Embryonic facial prominence (tissue), 1 donor: ENCODE results near the gene TVP23A.
A peak's percentile ranks its signal among the peaks of the same experiment; 100 is the strongest.
"Not testable (repeated sequence)": the region's sequence is repeated elsewhere in the genome, so short reads cannot be mapped to it uniquely, and the experiment has no call there.

Experiments used
- DNase-seq: peaks from one replicate; pipeline ENCODE4 v3.0.0-alpha.2; 2016; ENCODE audit errors: extremely low spot score

Gene TVP23A

GRCh38 chr16:10836174-10836853 lies 17.7 kb upstream of the TVP23A start:
- DNase-seq: no peak

GRCh38 chr16:10835281-10835931 lies 16.8 kb upstream of the TVP23A start:
- no peak for DNase-seq

- no peak for DNase-seq
Observed at GRCh38 chr16:10834766-10835165, 16.2 kb upstream of the TVP23A start.

- no peak for DNase-seq
Observed at GRCh38 chr16:10834130-10834529, 15.5 kb upstream of the TVP23A start.

DNA sequence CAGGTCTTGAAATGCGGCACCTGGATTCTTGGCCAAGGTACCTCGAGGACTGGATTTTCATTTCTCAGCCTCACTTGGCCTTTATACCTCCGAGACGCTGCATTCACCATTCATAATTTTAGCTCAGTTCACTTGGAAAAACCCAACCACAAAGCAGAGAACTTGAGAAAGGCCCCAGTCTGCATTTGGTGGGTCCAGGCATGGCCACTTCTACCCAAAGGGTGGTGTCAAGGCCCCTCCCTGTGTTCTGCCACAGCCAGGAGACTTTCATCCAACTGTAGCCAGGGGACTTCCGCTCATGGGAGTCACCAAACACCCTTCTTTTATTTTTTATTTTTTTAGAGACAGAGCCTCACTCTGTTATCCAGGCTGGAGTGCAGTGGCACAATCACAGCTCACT lies 14.7 kb upstream of the TVP23A start:
- DNase-seq: no peak

DNA sequence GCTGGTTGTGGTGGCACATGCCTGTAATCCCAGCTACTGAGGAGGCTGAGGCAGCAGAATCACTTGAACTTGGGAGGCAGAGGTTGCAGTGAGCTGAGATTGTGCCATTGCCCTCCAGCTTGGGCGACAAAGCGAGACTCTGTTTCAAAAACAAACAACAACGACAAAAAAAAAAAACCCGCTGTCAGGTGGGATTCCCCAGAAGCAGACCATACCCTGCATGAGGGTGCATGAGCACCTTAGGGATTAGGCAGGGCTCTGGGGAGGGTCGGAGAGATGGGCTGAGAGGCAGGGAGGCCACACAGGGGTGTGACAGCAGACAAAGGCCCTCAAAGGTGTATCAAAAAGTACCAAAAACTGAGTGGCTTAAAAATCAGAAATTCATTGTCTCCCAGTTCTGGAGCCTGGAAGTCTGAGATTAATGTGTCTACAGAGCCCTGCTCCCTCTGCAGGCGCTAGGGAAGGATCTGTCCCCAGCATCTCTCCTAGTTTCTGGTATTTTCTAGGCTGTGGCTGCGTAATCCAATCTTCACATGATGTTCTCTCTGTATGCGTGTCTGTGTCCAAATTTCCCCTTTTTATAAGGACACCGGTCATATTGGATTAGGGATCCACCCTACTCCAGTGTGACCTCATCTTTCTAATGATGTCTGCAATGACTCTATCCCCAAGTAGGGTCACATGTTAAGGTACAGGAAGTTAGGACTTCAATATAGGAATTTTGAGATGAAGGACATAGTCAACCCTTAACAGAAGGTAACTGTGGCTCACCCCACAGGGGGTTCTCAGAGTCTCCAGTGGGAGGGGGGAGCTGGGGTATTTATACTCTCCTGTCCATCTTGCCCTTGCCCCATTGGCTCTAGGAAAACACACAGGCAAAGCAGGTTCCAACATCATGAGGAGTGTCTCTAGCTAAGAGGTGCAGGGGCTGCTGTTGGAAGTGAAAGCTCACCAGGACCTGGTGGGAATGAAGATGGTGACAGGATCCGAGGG lies 13.6 kb upstream of the TVP23A start:
- DNase-seq: no peak

- not testable (repeated sequence) for DNase-seq
Observed at GRCh38 chr16:10830240-10830639, 11.6 kb upstream of the TVP23A start.

DNA sequence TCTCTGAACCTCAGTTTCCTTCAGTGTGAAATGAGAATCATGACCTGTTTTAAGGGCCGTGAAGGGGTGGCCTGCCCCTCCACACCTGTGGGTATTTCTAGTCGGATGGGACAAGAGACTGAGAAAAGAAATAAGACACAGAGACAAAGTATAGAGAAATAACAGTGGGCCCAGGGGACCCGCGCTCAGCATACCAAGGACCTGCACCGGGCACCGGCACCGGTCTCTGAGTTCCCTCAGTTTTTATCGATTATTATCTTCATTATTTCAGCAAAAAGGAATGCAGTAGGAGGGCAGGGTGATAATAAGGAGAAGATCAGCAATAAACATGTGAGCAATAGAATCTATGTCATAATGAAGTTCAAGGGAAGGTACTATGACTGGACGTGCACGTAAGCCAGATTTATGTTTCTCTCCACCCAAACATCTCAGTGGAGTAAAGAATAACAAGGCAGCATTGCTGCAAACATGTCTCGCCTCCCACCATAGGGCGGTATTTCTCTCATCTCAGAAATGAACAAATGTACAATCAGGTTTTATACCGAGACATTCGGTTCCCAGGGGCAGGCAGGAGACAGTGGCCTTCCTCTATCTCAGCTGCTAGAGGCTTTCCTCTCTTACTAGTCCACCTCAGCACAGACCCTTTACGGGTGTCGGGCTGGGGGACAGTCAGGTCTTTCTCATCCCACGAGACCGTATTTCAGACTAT lies 10.9 kb upstream of the TVP23A start:
- DNase-seq: not testable (repeated sequence)

GRCh38 chr16:10828851-10829366 lies 10.3 kb upstream of the TVP23A start:
- peak; percentile 27 for DNase-seq

DNA sequence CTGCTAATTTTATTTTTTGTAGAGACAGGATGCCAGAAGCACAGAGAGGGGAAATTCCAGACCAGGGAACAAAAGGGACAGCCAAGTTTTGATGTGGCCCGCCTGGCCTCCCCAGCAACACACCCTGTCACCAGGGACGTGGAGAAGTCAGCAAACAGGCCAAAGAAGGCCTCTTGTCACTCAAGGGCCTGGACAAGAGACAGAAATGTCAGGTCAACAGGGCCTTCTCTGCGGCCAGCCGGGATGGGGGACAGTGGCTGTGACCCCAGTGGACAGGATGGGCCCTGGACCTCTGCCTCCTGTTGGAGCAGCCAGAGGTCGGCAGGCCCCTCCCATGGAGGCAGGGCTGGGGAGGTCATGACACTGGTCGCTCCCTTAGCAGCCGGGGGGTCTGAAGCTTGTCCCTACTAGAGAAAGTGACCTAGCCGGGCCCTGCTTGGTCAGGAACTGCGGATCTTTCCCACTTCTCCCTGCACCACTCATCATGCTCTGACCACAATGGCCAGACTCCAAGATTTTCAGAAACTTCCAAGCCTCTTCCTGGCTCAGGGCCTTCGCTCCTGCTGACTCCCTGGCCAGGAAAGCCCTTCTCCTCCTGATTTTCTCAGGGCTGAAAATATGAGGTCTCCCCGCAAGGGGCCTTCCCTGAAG lies 9.2 kb upstream of the TVP23A start:
- peak; percentile 18 for DNase-seq

DNA sequence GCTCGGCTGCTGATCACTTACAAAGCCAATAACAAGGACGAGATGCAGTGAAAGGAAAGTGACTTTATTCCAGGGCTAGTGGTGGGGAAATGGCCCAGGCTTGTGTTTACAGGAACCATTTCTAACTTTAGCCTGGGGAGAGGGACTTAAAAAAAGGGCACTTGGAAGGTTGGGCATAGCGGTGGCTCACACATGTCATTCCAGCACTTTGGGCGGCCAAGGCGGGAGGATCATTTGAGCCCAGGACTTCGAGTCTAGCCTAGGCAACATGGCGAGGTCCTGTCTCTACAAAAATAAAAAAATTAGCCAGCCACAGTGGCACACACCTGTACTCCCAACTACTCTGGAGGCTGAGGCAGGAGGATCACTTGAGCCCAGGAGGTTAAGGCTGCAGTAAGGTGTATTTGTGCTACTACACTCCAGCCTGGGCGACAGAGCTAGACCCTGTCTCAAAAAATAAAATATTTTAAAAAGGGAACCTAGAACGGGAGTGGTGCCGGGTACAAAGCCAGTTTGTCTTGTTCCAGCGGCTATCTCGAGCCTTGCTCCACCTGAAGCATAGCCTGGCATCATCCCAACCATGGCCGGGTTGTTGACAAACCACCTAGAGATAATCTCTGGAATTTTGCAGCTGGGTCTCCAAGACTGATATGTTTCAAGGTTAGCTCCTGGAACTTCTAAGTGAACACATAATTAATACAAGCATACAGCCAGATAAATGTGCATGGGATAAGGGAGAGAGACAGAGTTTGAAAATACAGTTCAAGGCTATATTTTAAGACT lies 5.7 kb upstream of the TVP23A start:
- no peak for DNase-seq

DNA sequence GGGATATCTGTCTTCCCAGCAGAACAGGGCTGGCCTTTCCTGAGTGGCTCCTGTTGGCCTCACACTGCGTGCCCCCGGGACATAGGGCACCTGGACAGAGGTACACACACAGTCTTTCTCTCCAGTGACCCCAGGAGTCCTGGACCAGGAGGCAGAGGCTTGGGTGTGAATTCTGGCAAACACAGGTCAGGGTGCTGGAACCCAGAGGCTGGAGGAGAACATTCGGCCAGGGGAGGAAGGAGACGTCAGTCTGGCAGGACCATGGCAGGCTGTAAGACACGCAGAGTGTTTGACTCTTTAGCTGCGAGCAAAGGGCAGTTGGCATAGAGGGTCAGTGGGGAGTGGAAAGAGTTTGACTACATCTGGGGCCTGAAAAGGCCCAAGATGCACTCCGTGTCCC lies 4.1 kb upstream of the TVP23A start:
- DNase-seq: no peak

- DNase-seq: no peak
Observed at GRCh38 chr16:10820546-10820945, 2.0 kb upstream of the TVP23A start.

DNA sequence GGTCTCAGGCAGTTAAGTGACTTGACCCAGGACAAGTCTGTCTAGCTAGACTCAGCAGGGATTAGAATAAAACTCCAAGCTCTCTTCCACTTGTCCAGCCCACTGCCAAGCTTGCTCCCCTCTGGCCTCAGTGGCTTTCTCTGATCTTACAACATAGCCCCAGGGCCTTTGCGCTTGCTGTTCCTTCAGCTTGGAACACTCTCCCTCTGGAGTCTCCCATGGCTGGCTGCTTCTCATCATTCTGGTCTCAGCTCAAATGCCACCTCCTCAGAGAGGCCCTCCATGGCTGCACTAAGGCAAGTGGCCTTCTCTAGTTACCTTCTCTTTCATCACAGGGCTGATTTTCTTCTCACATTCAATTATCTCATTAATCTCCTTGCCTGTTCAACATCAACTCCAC lies 1.1 kb downstream of the TVP23A start:
- DNase-seq: no peak

GRCh38 chr16:10813099-10813455 lies 5.5 kb downstream of the TVP23A start:
- no peak for DNase-seq

DNA sequence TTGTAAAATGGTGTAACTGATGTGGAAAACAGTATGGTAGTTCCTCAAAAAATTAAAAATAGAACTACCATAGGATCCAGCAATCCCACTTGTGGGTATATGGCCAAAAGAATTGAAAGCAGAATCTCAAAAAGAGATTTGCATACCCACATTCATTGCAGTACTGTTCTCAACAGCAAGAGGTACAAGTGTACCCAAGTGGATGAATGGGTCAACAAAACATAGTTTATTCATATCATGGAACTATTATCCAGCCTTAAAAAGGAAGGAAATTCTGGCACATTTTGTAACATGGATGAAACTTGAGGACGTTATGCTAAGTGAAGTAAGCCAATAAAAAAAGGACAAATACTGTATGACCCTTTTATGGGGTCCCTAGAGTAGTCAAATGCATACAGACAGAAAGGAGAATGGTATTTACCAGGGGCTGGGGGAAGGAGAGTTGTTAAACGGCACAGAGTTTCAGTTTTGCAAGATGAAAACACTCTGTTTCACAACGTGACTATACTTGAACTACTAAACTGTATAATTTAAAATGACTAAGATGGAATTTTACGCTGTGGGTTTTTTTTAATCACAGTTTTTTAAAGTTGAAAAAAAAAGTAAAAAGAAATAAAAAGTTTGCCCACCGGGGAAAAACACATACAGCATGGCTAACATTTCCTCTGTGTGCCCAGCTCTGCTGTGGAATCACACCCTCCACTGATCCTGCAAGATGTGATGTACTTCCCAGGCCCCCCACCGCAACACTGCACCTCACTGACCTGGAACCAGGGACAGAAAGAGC lies 6.1 kb downstream of the TVP23A start:
- DNase-seq: no peak

DNA sequence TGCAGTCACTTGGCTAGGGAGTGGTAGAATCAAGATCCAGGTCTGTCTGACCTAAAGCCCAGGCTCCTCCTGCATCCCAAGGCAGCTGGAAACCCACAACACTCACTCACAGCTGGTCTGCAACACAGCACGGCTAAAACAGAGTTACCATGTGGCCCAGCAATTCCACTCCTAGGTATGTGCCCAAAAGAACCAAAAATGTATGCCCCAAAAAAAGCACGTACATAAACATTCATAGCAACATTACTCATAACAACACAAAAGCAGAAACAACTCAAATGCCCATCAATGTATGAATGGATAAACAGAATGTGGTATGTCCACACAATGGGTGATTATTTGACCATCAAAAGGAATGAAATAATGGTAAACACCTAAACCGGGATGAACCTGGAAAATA lies 8.9 kb downstream of the TVP23A start:
- no peak for DNase-seq

GRCh38 chr16:10808850-10809249 lies 9.7 kb downstream of the TVP23A start:
- DNase-seq: no peak

DNA sequence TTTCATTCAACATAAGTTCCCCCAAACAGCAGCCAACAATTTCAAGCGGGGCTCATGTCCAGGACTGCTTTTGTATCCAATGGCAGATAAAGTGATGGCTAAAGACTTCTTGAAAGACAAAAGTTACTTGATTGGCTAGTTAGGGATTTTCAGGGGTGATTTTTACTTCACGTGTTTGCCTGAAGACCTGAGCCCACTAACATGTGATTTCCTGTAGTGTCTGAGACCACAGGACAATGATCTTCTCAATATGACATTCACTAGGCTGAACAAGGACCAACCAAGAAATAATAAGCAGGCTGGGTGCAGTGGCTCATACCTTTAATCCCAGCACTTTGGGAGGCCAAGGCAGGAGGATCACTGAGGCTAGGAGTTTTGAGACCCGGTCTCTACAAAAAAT lies 10.4 kb downstream of the TVP23A start:
- no peak for DNase-seq

DNA sequence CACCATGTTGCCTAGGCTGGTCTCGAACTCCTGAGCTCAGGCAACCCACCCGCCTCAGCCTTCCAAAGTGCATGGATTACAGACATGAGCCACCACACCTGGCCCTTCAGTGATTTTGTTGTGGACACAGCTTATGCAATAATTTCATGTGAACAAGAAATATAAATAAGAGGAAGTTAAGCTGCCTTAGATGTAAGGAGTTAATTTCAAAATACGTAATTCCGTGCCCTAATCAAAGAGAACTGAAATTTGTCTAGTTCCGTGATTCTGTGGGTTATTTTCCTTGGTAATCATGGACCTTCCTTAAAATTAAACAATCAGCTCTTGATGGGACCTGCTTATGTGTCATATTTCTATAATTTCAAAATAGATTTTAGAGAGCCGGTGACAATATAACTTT lies 11.9 kb downstream of the TVP23A start:
- no peak for DNase-seq
